T-cell (primary cell): ENCODE results near the gene PSMD11. TPM values are rescaled to one million over a fixed set of nuclear protein-coding genes. Genes with fewer than 3 reads are reported as not detected.

Source experiments
- ATAC-seq, 4 experiments: fragments of 200-7000 bp in 3 of 4; fragments of 150-1000 bp in 1 of 4; cut with Tn5 transposase; replicated peaks in 1 of 4; 1 replicate in 3 of 4; 2 replicates in 1 of 4; pipeline ENCODE4 v1.10.0; 2021; ENCODE audit warnings: moderate library complexity in 3 of 4, mild to moderate bottlenecking in 2 of 4, moderate number of reproducible peaks in 1 of 4
- CTCF ChIA-PET, 2 donors: fragments of 300-600 bp; sonication (Branson Sonifier 250); formaldehyde crosslinking; loops; one replicate each; lab custom pipeline; 2022; ENCODE audit warnings: antibody characterized with exemption in 2 of 2; lab: Charles Lee
- POLR2A ChIA-PET, 2 donors: fragments of 300-600 bp; sonication (Branson Sonifier 250); formaldehyde crosslinking; loops; one replicate each; lab custom pipeline; 2022; ENCODE audit warnings: antibody characterized with exemption in 2 of 2; lab: Charles Lee
- DNase-seq, 35 experiments: peaks; one replicate each; pipeline versions ENCODE4 v3.0.0 to v3.0.0-alpha.2; 2013 to 2023
- H3K27ac ChIP-seq: one replicate; pipeline ENCODE4 v1.5.1; 2013; ENCODE audit warnings: low read length
- H3K27me3 ChIP-seq, 2 experiments: replicated peaks in 1 of 2; 1 replicate in 1 of 2; 2 replicates in 1 of 2; pipeline versions ENCODE4 v1.6.1 to v1.7.0; 2013; ENCODE audit warnings: low read length in 1 of 2, mixed read lengths in 1 of 2; ENCODE audit not compliant: control insufficient read depth in 2 of 2, insufficient read depth in 2 of 2; ENCODE audit errors: extremely low read depth in 1 of 2
- H3K36me3 ChIP-seq, 2 donors: 1 replicate in 1 of 2; 2 replicates in 1 of 2; pipeline versions ENCODE4 v1.6.1 to v1.7.0; 2013; ENCODE audit warnings: low read length in 1 of 2; ENCODE audit not compliant: control insufficient read depth in 2 of 2, insufficient read depth in 1 of 2; ENCODE audit errors: extremely low read depth in 1 of 2
- H3K4me1 ChIP-seq, 2 experiments: 1 replicate in 1 of 2; 2 replicates in 1 of 2; pipeline versions ENCODE4 v1.6.1 to v1.7.0; 2013; ENCODE audit warnings: low read length in 2 of 2, mixed read lengths in 1 of 2; ENCODE audit not compliant: insufficient read depth in 2 of 2, control insufficient read depth in 1 of 2; ENCODE audit errors: extremely low read depth in 1 of 2
- H3K4me3 ChIP-seq, 2 donors: 1 replicate in 1 of 2; 2 replicates in 1 of 2; pipeline versions ENCODE4 v1.5.1 to v1.7.0; 2013; ENCODE audit warnings: mild to moderate bottlenecking in 2 of 2, low read length in 1 of 2, moderate library complexity in 1 of 2; ENCODE audit not compliant: control insufficient read depth in 1 of 2; ENCODE audit errors: extremely low read depth in 1 of 2
- H3K9me3 ChIP-seq: 2 replicates; pipeline ENCODE4 v1.7.0; 2013
- H3K27ac Mint-ChIP-seq, 2 donors: one replicate each; pipeline ENCODE4 v1.8.0; 2020 to 2021; ENCODE audit warnings: mild to moderate bottlenecking in 2 of 2, mixed read lengths in 2 of 2
- H3K27me3 Mint-ChIP-seq, 2 donors: one replicate each; pipeline ENCODE4 v1.8.0; 2021 to 2022; ENCODE audit warnings: mixed read lengths in 2 of 2
- H3K36me3 Mint-ChIP-seq: one replicate; pipeline ENCODE4 v1.8.0; 2021; ENCODE audit warnings: mixed read lengths
- H3K4me1 Mint-ChIP-seq, 3 donors: one replicate each; pipeline ENCODE4 v1.8.0; 2020 to 2022; ENCODE audit warnings: mixed read lengths in 3 of 3, mild to moderate bottlenecking in 1 of 3
- H3K4me3 Mint-ChIP-seq, 3 donors: one replicate each; pipeline ENCODE4 v1.8.0; 2020 to 2022; ENCODE audit warnings: mild to moderate bottlenecking in 3 of 3, mixed read lengths in 3 of 3, moderate library complexity in 3 of 3
- H3K9me3 Mint-ChIP-seq, 3 donors: one replicate each; pipeline ENCODE4 v1.8.0; 2020 to 2022; ENCODE audit warnings: mixed read lengths in 3 of 3
- WGBS: methylation state at CpG from one replicate; pipeline ENCODE4 v1.1.5; 2013; ENCODE audit warnings: missing lambda C conversion rate; ENCODE audit not compliant: insufficient coverage; 5-methylcytosine and 5-hydroxymethylcytosine counted together
- total RNA-seq, 35 experiments: library from RNA in 6 of 35; stranded (reverse) in 6 of 35; fragments of 120-200 nt in 1 of 35; gene quantifications; one replicate each; pipeline versions ENCODE4 v1.2.1 to v1.2.4 and lab custom pipeline; 2013 to 2026

Gene PSMD11
- total RNA-seq, 5 donors from 2014 or later (not counting 1 experiment from before 2014, with no cell fraction given), result 56.3 to 72.8 (median 62.9) TPM

DNA sequence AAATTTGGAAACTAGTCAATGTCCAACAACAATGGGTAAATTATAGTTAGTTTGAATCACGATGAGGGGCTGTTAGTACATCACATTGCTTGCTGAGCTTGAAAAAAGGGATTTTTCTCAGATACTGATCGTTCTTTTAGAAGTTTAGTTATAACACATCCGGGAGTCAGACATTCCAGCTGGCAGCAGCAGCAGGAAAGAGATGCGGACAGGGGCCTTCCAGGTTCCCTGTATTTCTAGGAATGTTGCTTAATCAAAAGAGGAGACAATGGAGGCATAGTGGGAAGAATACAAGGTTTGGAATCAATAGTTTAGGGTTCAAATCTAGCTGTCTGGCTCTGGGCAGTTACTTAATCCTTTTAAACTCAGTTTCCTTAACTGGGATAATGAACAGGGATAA lies 70.3 kb downstream of the PSMD11 start:
- Mint-ChIP-seq H3K4me1 (peaks cover 47 to 69% (median 58%) of the 10 kb centered on the region in 3 donors), H3K36me3 (no peaks in the 10 kb centered on the region), H3K4me3 (no peak overlapping the region), H3K9me3 (no peaks in the 10 kb centered on the region), H3K27me3 (no peaks in the 10 kb centered on the region), H3K27ac (no peak overlapping the region)
- ATAC-seq (no peak), DNase-seq (no peak)
- ChIA-PET POLR2A (no interaction called here), CTCF (no interaction called here)
- no peaks in the 10 kb centered on the region for H3K9me3 ChIP-seq
- H3K36me3 ChIP-seq, result no peaks in the 10 kb centered on the region
- H3K4me1 ChIP-seq, result peaks cover 27 to 64% of the 10 kb centered on the region in 2 experiments
- no peak overlapping the region for H3K27ac ChIP-seq
- H3K27me3 ChIP-seq, result no peaks in the 10 kb centered on the region
- 96% methylated on average over 4 of the region's 4 CpGs for WGBS
- H3K4me3 ChIP-seq, result no peak overlapping the region

- H3K36me3 ChIP-seq, result no peaks in the 10 kb centered on the region
These were observed 71.5 kb downstream of the PSMD11 start for GRCh38 chr17:32515677-32516383.

DNA sequence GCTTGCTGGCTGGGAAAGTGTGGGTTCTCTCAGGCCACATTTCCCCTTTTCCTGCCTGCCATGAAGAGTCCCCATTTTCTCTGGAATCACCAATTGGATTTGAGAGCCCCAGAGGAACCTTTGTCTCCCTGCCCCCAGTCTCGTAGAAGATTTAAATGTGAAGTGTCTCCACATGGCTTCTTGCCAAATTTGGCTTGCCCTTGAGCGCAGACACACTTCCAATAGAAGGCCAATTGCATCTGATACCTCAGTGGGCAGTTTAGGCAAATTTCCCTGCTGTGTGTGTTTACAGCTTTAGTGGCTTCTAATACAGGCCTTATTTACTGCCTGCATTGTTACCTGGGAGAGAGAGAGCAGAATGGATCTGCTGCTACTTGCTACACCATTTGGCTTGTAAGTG lies 72.1 kb downstream of the PSMD11 start:
- no peak for DNase-seq
- H3K27ac Mint-ChIP-seq, result peak overlapping the region; percentile 81 to 89
- H3K4me3 Mint-ChIP-seq, result peak overlapping the region in 1 of 3 donors; percentile 71
- no peak for ATAC-seq
- H3K27me3 Mint-ChIP-seq, result no peaks in the 10 kb centered on the region
- no peaks in the 10 kb centered on the region for H3K36me3 Mint-ChIP-seq
- POLR2A ChIA-PET, result no interaction called here
- Histone ChIP-seq H3K27ac (peak overlapping the region; percentile 1), H3K27me3 (no peaks in the 10 kb centered on the region), H3K36me3 (no peaks in the 10 kb centered on the region), H3K4me1 (peaks cover 30 to 75% of the 10 kb centered on the region in 2 experiments), H3K9me3 (no peaks in the 10 kb centered on the region), H3K4me3 (no peak overlapping the region)
- H3K9me3 Mint-ChIP-seq, result no peaks in the 10 kb centered on the region
- H3K4me1 Mint-ChIP-seq, result peaks cover 60 to 75% (median 61%) of the 10 kb centered on the region in 3 donors
- CTCF ChIA-PET, result no interaction called here
- 60% methylated on average over 1 of the region's 2 CpGs for WGBS

More at GRCh38 chr17:32515677-32516383, 71.5 kb downstream of the PSMD11 start:
- Mint-ChIP-seq H3K27me3 (no peaks in the 10 kb centered on the region), H3K27ac (peak overlapping the region; percentile 81 to 89), H3K4me1 (peaks cover 59 to 74% (median 66%) of the 10 kb centered on the region in 3 donors), H3K4me3 (peak overlapping the region in 1 of 3 donors; percentile 29), H3K9me3 (no peaks in the 10 kb centered on the region), H3K36me3 (no peaks in the 10 kb centered on the region)
- Histone ChIP-seq H3K4me3 (no peak overlapping the region), H3K27ac (peak overlapping the region; percentile 1), H3K4me1 (peaks cover 30 to 75% of the 10 kb centered on the region in 2 experiments), H3K27me3 (no peaks in the 10 kb centered on the region), H3K9me3 (no peaks in the 10 kb centered on the region)
- ChIA-PET POLR2A (no interaction called here), CTCF (no interaction called here)
- WGBS, result 50% methylated on average over 3 of the region's 4 CpGs
- DNase-seq, result peak in 6 of 35 experiments; percentile 16 to 69 (median 30)
- ATAC-seq, result peak in 1 of 4 experiments; percentile 73

GRCh38 chr17:32516940-32517701 lies 72.8 kb downstream of the PSMD11 start:
- CTCF ChIA-PET, result interaction anchor here in 1 of 2 donors (0.9 to 1.5 kb wide), 3 partner anchors 32 to 54 kb away, joined by 3 to 7 read pairs (median 5); no protein-coding TSS in a partner anchor
- ATAC-seq (peak in 1 of 4 experiments; percentile 25), DNase-seq (peak in 1 of 35 experiments; percentile 46)
- H3K27ac ChIP-seq, result peak overlapping the region; percentile 3
- POLR2A ChIA-PET, result interaction anchor here in 1 of 2 donors (0.7 kb wide), 1 partner anchor 33 kb away, joined by 6 read pairs; no protein-coding TSS in a partner anchor
- no peaks in the 10 kb centered on the region for H3K27me3 ChIP-seq
- Mint-ChIP-seq H3K4me1 (peaks cover 56 to 73% (median 58%) of the 10 kb centered on the region in 3 donors), H3K4me3 (peak overlapping the region in 2 of 3 donors; percentile 50 to 71), H3K27me3 (no peaks in the 10 kb centered on the region), H3K36me3 (no peaks in the 10 kb centered on the region), H3K27ac (peak overlapping the region; percentile 81 to 89), H3K9me3 (no peaks in the 10 kb centered on the region)
- no peak overlapping the region for H3K4me3 ChIP-seq
- H3K4me1 ChIP-seq, result peaks cover 30 to 71% of the 10 kb centered on the region in 2 experiments
- 59% methylated on average over 10 of the region's 12 CpGs for WGBS
- no peaks in the 10 kb centered on the region for H3K9me3 ChIP-seq
- H3K36me3 ChIP-seq, result no peaks in the 10 kb centered on the region

GRCh38 chr17:32517982-32518381 lies 73.7 kb downstream of the PSMD11 start:
- Mint-ChIP-seq H3K4me3 (peak overlapping the region; percentile 57 to 71 (median 69)), H3K27me3 (no peaks in the 10 kb centered on the region), H3K27ac (peak overlapping the region; percentile 78 to 87), H3K9me3 (no peaks in the 10 kb centered on the region), H3K4me1 (peaks cover 65 to 76% (median 65%) of the 10 kb centered on the region in 3 donors), H3K36me3 (no peaks in the 10 kb centered on the region)
- POLR2A ChIA-PET, result interaction anchor here in 1 of 2 donors (0.7 kb wide), 1 partner anchor 34 kb away, joined by 6 read pairs; no protein-coding TSS in a partner anchor
- no peak overlapping the region for H3K4me3 ChIP-seq
- H3K27me3 ChIP-seq, result no peaks in the 10 kb centered on the region
- DNase-seq (no peak), ATAC-seq (no peak)
- peaks cover 30 to 72% of the 10 kb centered on the region in 2 experiments for H3K4me1 ChIP-seq
- no peak overlapping the region for H3K27ac ChIP-seq
- CTCF ChIA-PET, result interaction anchor here (0.6 to 1.5 kb wide), 5 partner anchors 8 to 74 kb away, joined by 3 to 7 read pairs (median 3); partner anchors contain the start of gene PSMD11 (in 1 of the 2)
- no peaks in the 10 kb centered on the region for H3K9me3 ChIP-seq
- H3K36me3 ChIP-seq, result no peaks in the 10 kb centered on the region
- WGBS, result 100% methylated on average over 3 of the region's 7 CpGs
